ENCODE data around the gene BCL2.

Gene BCL2

GRCh38 chr18:63098018-63098981, 221.3 kb downstream of the BCL2 start:
- H3K36me3 Mint-ChIP-seq: no peaks in the 10 kb centered on the region
- DNase-seq (ENCODE audit: low spot score in 2 of 2) (no peak), ATAC-seq (ENCODE audit: low read depth) (peak; percentile 34)
- peaks cover 15% of the 10 kb centered on the region for H3K27me3 Mint-ChIP-seq
- H3K9me3 Mint-ChIP-seq: no peaks in the 10 kb centered on the region
- no peak overlapping the region for H3K27ac Mint-ChIP-seq
- H3K4me3 Mint-ChIP-seq: no peak overlapping the region
- peaks cover 8% of the 10 kb centered on the region for H3K4me1 Mint-ChIP-seq

- H3K36me3 Mint-ChIP-seq: no peaks in the 10 kb centered on the region
- H3K27me3 Mint-ChIP-seq: peaks cover 12% of the 10 kb centered on the region
- H3K27ac Mint-ChIP-seq: no peak overlapping the region
- H3K9me3 Mint-ChIP-seq: no peaks in the 10 kb centered on the region
- no peak overlapping the region for H3K4me3 Mint-ChIP-seq
- H3K4me1 Mint-ChIP-seq: peaks cover 4% of the 10 kb centered on the region
- DNase-seq (ENCODE audit: low spot score in 2 of 2): no peak
- no peak for ATAC-seq (ENCODE audit: low read depth)
Observed at GRCh38 chr18:63097178-63097577, 222.4 kb downstream of the BCL2 start.

- Mint-ChIP-seq H3K27me3 (peaks cover 10% of the 10 kb centered on the region), H3K36me3 (no peaks in the 10 kb centered on the region), H3K4me1 (peaks cover 4% of the 10 kb centered on the region), H3K9me3 (no peaks in the 10 kb centered on the region), H3K4me3 (no peak overlapping the region), H3K27ac (no peak overlapping the region)
- ATAC-seq (ENCODE audit: low read depth): no peak
- no peak for DNase-seq (ENCODE audit: low spot score in 2 of 2)
Observed at GRCh38 chr18:63096327-63096874, 223.2 kb downstream of the BCL2 start.

- Mint-ChIP-seq H3K9me3 (no peaks in the 10 kb centered on the region), H3K27ac (no peak overlapping the region), H3K36me3 (no peaks in the 10 kb centered on the region), H3K4me3 (no peak overlapping the region), H3K4me1 (peaks cover 4% of the 10 kb centered on the region), H3K27me3 (peaks cover 8% of the 10 kb centered on the region)
- DNase-seq (ENCODE audit: low spot score in 2 of 2): no peak
- ATAC-seq (ENCODE audit: low read depth): peak; percentile 80
Observed at GRCh38 chr18:63095768-63096167, 223.8 kb downstream of the BCL2 start.

GRCh38 chr18:63091671-63092364, 227.8 kb downstream of the BCL2 start:
- peaks cover 11% of the 10 kb centered on the region for H3K27me3 Mint-ChIP-seq
- H3K27ac Mint-ChIP-seq: no peak overlapping the region
- no peak for ATAC-seq (ENCODE audit: low read depth)
- H3K36me3 Mint-ChIP-seq: no peaks in the 10 kb centered on the region
- no peaks in the 10 kb centered on the region for H3K4me1 Mint-ChIP-seq
- H3K9me3 Mint-ChIP-seq: no peaks in the 10 kb centered on the region
- no peak for DNase-seq (ENCODE audit: low spot score in 2 of 2)
- H3K4me3 Mint-ChIP-seq: no peak overlapping the region

GRCh38 chr18:63090334-63090733, 229.2 kb downstream of the BCL2 start:
- Mint-ChIP-seq H3K4me3 (no peak overlapping the region), H3K36me3 (no peaks in the 10 kb centered on the region), H3K4me1 (no peaks in the 10 kb centered on the region), H3K27ac (no peak overlapping the region), H3K27me3 (peaks cover 11% of the 10 kb centered on the region), H3K9me3 (no peaks in the 10 kb centered on the region)
- no peak for ATAC-seq (ENCODE audit: low read depth)
- no peak for DNase-seq (ENCODE audit: low spot score in 2 of 2)

- H3K27me3 Mint-ChIP-seq: peaks cover 11% of the 10 kb centered on the region
- no peaks in the 10 kb centered on the region for H3K36me3 Mint-ChIP-seq
- no peaks in the 10 kb centered on the region for H3K4me1 Mint-ChIP-seq
- ATAC-seq (ENCODE audit: low read depth) (no peak), DNase-seq (ENCODE audit: low spot score in 2 of 2) (no peak)
- H3K4me3 Mint-ChIP-seq: no peak overlapping the region
- H3K9me3 Mint-ChIP-seq: no peaks in the 10 kb centered on the region
- no peak overlapping the region for H3K27ac Mint-ChIP-seq
Observed at GRCh38 chr18:63089041-63089440, 230.5 kb downstream of the BCL2 start.

GRCh38 chr18:63088262-63088661, 231.3 kb downstream of the BCL2 start:
- H3K9me3 Mint-ChIP-seq: no peaks in the 10 kb centered on the region
- H3K27me3 Mint-ChIP-seq: peaks cover 9% of the 10 kb centered on the region
- no peak overlapping the region for H3K27ac Mint-ChIP-seq
- no peak for DNase-seq (ENCODE audit: low spot score in 2 of 2)
- H3K4me3 Mint-ChIP-seq: no peak overlapping the region
- no peaks in the 10 kb centered on the region for H3K36me3 Mint-ChIP-seq
- no peaks in the 10 kb centered on the region for H3K4me1 Mint-ChIP-seq
- no peak for ATAC-seq (ENCODE audit: low read depth)

GRCh38 chr18:63087421-63088230, 231.9 kb downstream of the BCL2 start:
- no peaks in the 10 kb centered on the region for H3K36me3 Mint-ChIP-seq
- H3K27me3 Mint-ChIP-seq: peaks cover 8% of the 10 kb centered on the region
- H3K27ac Mint-ChIP-seq: no peak overlapping the region
- DNase-seq (ENCODE audit: low spot score in 2 of 2): no peak
- ATAC-seq (ENCODE audit: low read depth): no peak
- H3K4me3 Mint-ChIP-seq: no peak overlapping the region
- no peaks in the 10 kb centered on the region for H3K4me1 Mint-ChIP-seq
- no peaks in the 10 kb centered on the region for H3K9me3 Mint-ChIP-seq

GRCh38 chr18:63085611-63086010, 234.0 kb downstream of the BCL2 start:
- Mint-ChIP-seq H3K4me1 (no peaks in the 10 kb centered on the region), H3K9me3 (no peaks in the 10 kb centered on the region), H3K27ac (no peak overlapping the region), H3K36me3 (no peaks in the 10 kb centered on the region), H3K27me3 (peaks cover 8% of the 10 kb centered on the region), H3K4me3 (no peak overlapping the region)
- ATAC-seq (ENCODE audit: low read depth) (no peak), DNase-seq (ENCODE audit: low spot score in 2 of 2) (no peak)

- peaks cover 10% of the 10 kb centered on the region for H3K27me3 Mint-ChIP-seq
- no peak for DNase-seq (ENCODE audit: low spot score in 2 of 2)
- H3K36me3 Mint-ChIP-seq: peaks cover 4% of the 10 kb centered on the region
- H3K27ac Mint-ChIP-seq: no peak overlapping the region
- no peak overlapping the region for H3K4me3 Mint-ChIP-seq
- peaks cover 4% of the 10 kb centered on the region for H3K9me3 Mint-ChIP-seq
- no peak for ATAC-seq (ENCODE audit: low read depth)
- H3K4me1 Mint-ChIP-seq: no peaks in the 10 kb centered on the region
Observed at GRCh38 chr18:63084219-63084618, 235.3 kb downstream of the BCL2 start.

GRCh38 chr18:63083555-63083954, 236.0 kb downstream of the BCL2 start:
- no peak for ATAC-seq (ENCODE audit: low read depth)
- peaks cover 4% of the 10 kb centered on the region for H3K36me3 Mint-ChIP-seq
- peaks cover 4% of the 10 kb centered on the region for H3K9me3 Mint-ChIP-seq
- H3K4me3 Mint-ChIP-seq: no peak overlapping the region
- H3K4me1 Mint-ChIP-seq: peaks cover under 1% of the 10 kb centered on the region
- no peak for DNase-seq (ENCODE audit: low spot score in 2 of 2)
- H3K27me3 Mint-ChIP-seq: peaks cover 10% of the 10 kb centered on the region
- H3K27ac Mint-ChIP-seq: no peak overlapping the region

GRCh38 chr18:63083020-63083531, 236.5 kb downstream of the BCL2 start:
- Mint-ChIP-seq H3K4me1 (peaks cover 5% of the 10 kb centered on the region), H3K4me3 (no peak overlapping the region), H3K9me3 (peaks cover 4% of the 10 kb centered on the region), H3K27ac (no peak overlapping the region), H3K36me3 (peaks cover 4% of the 10 kb centered on the region), H3K27me3 (peaks cover 11% of the 10 kb centered on the region)
- DNase-seq (ENCODE audit: low spot score in 2 of 2): no peak
- no peak for ATAC-seq (ENCODE audit: low read depth)
